ENCODE data around the gene GRID1.

The GRID1 gene

GRCh38 chr10:86340176-86340990 lies 26.2 kb downstream of the GRID1 start:
- Histone ChIP-seq H3K36me3 (ENCODE audit: insufficient read depth, low read depth, low read length) (no peaks in the 10 kb centered on the region), H3K27me3 (ENCODE audit: insufficient read depth, low read length) (no peaks in the 10 kb centered on the region), H3K27ac (ENCODE audit: low read length) (no peak overlapping the region), H3K9me3 (ENCODE audit: insufficient read depth, low read depth, low read length) (no peaks in the 10 kb centered on the region), H3K4me3 (ENCODE audit: low read length) (no peak overlapping the region), H3K4me1 (ENCODE audit: insufficient read depth, low read length) (peaks cover 8% of the 10 kb centered on the region; the same call in 1 of the 2 replicates), H3K9ac (ENCODE audit: low read depth, low read length) (no peak overlapping the region)

- no peaks in the 10 kb centered on the region for H3K9me3 ChIP-seq (ENCODE audit: insufficient read depth, low read depth, low read length)
- peaks cover 8% of the 10 kb centered on the region; the same call in 1 of the 2 replicates for H3K4me1 ChIP-seq (ENCODE audit: insufficient read depth, low read length)
- no peak overlapping the region for H3K27ac ChIP-seq (ENCODE audit: low read length)
- H3K4me3 ChIP-seq (ENCODE audit: low read length) = no peak overlapping the region
- H3K36me3 ChIP-seq (ENCODE audit: insufficient read depth, low read depth, low read length) = no peaks in the 10 kb centered on the region
- no peak overlapping the region for H3K9ac ChIP-seq (ENCODE audit: low read depth, low read length)
- no peaks in the 10 kb centered on the region for H3K27me3 ChIP-seq (ENCODE audit: insufficient read depth, low read length)
Observed at GRCh38 chr10:86339226-86339865, 27.2 kb downstream of the GRID1 start.

- Histone ChIP-seq H3K4me3 (ENCODE audit: low read length) (no peak overlapping the region), H3K9ac (ENCODE audit: low read depth, low read length) (no peak overlapping the region), H3K9me3 (ENCODE audit: insufficient read depth, low read depth, low read length) (no peaks in the 10 kb centered on the region), H3K27me3 (ENCODE audit: insufficient read depth, low read length) (no peaks in the 10 kb centered on the region), H3K27ac (ENCODE audit: low read length) (no peak overlapping the region), H3K36me3 (ENCODE audit: insufficient read depth, low read depth, low read length) (no peaks in the 10 kb centered on the region), H3K4me1 (ENCODE audit: insufficient read depth, low read length) (peaks cover 8% of the 10 kb centered on the region; the same call in 1 of the 2 replicates)
Observed at GRCh38 chr10:86337121-86337601, 29.4 kb downstream of the GRID1 start.

GRCh38 chr10:86336341-86336740 lies 30.3 kb downstream of the GRID1 start:
- Histone ChIP-seq H3K4me1 (ENCODE audit: insufficient read depth, low read length) (peaks cover 8% of the 10 kb centered on the region; the same call in 1 of the 2 replicates), H3K9ac (ENCODE audit: low read depth, low read length) (no peak overlapping the region)

GRCh38 chr10:86335831-86336230 lies 30.8 kb downstream of the GRID1 start:
- Histone ChIP-seq H3K36me3 (ENCODE audit: insufficient read depth, low read depth, low read length) (no peaks in the 10 kb centered on the region), H3K27ac (ENCODE audit: low read length) (no peak overlapping the region), H3K9me3 (ENCODE audit: insufficient read depth, low read depth, low read length) (no peaks in the 10 kb centered on the region), H3K27me3 (ENCODE audit: insufficient read depth, low read length) (no peaks in the 10 kb centered on the region), H3K4me3 (ENCODE audit: low read length) (no peak overlapping the region), H3K9ac (ENCODE audit: low read depth, low read length) (no peak overlapping the region), H3K4me1 (ENCODE audit: insufficient read depth, low read length) (peaks cover 3% of the 10 kb centered on the region; the same call in 1 of the 2 replicates)

More at GRCh38 chr10:86336341-86336740, 30.3 kb downstream of the GRID1 start:
- Histone ChIP-seq H3K36me3 (ENCODE audit: insufficient read depth, low read depth, low read length) (no peaks in the 10 kb centered on the region), H3K27ac (ENCODE audit: low read length) (no peak overlapping the region), H3K4me3 (ENCODE audit: low read length) (no peak overlapping the region), H3K27me3 (ENCODE audit: insufficient read depth, low read length) (no peaks in the 10 kb centered on the region), H3K9me3 (ENCODE audit: insufficient read depth, low read depth, low read length) (no peaks in the 10 kb centered on the region)

- no peaks in the 10 kb centered on the region for H3K27me3 ChIP-seq (ENCODE audit: insufficient read depth, low read length)
- no peaks in the 10 kb centered on the region for H3K36me3 ChIP-seq (ENCODE audit: insufficient read depth, low read depth, low read length)
- no peaks in the 10 kb centered on the region for H3K9me3 ChIP-seq (ENCODE audit: insufficient read depth, low read depth, low read length)
- no peak overlapping the region for H3K9ac ChIP-seq (ENCODE audit: low read depth, low read length)
- H3K4me1 ChIP-seq (ENCODE audit: insufficient read depth, low read length) = no peaks in the 10 kb centered on the region
- H3K27ac ChIP-seq (ENCODE audit: low read length) = no peak overlapping the region
- H3K4me3 ChIP-seq (ENCODE audit: low read length) = no peak overlapping the region
Observed at GRCh38 chr10:86335257-86335656, 31.3 kb downstream of the GRID1 start.

GRCh38 chr10:86334488-86335085 lies 32.0 kb downstream of the GRID1 start:
- Histone ChIP-seq H3K9me3 (ENCODE audit: insufficient read depth, low read depth, low read length) (no peaks in the 10 kb centered on the region), H3K9ac (ENCODE audit: low read depth, low read length) (no peak overlapping the region), H3K27ac (ENCODE audit: low read length) (no peak overlapping the region), H3K36me3 (ENCODE audit: insufficient read depth, low read depth, low read length) (no peaks in the 10 kb centered on the region), H3K4me3 (ENCODE audit: low read length) (no peak overlapping the region), H3K4me1 (ENCODE audit: insufficient read depth, low read length) (no peaks in the 10 kb centered on the region), H3K27me3 (ENCODE audit: insufficient read depth, low read length) (no peaks in the 10 kb centered on the region)

- Histone ChIP-seq H3K36me3 (ENCODE audit: insufficient read depth, low read depth, low read length) (no peaks in the 10 kb centered on the region), H3K9me3 (ENCODE audit: insufficient read depth, low read depth, low read length) (no peaks in the 10 kb centered on the region), H3K4me1 (ENCODE audit: insufficient read depth, low read length) (no peaks in the 10 kb centered on the region), H3K4me3 (ENCODE audit: low read length) (no peak overlapping the region), H3K27me3 (ENCODE audit: insufficient read depth, low read length) (no peaks in the 10 kb centered on the region), H3K27ac (ENCODE audit: low read length) (no peak overlapping the region), H3K9ac (ENCODE audit: low read depth, low read length) (no peak overlapping the region)
Observed at GRCh38 chr10:86333826-86334487, 32.6 kb downstream of the GRID1 start.

- Histone ChIP-seq H3K4me1 (ENCODE audit: insufficient read depth, low read length) (no peaks in the 10 kb centered on the region), H3K27ac (ENCODE audit: low read length) (no peak overlapping the region), H3K9me3 (ENCODE audit: insufficient read depth, low read depth, low read length) (no peaks in the 10 kb centered on the region), H3K27me3 (ENCODE audit: insufficient read depth, low read length) (no peaks in the 10 kb centered on the region), H3K36me3 (ENCODE audit: insufficient read depth, low read depth, low read length) (no peaks in the 10 kb centered on the region), H3K4me3 (ENCODE audit: low read length) (no peak overlapping the region), H3K9ac (ENCODE audit: low read depth, low read length) (no peak overlapping the region)
Observed at GRCh38 chr10:86331861-86332260, 34.7 kb downstream of the GRID1 start.

- Histone ChIP-seq H3K9ac (ENCODE audit: low read depth, low read length) (no peak overlapping the region), H3K27me3 (ENCODE audit: insufficient read depth, low read length) (no peaks in the 10 kb centered on the region), H3K4me1 (ENCODE audit: insufficient read depth, low read length) (no peaks in the 10 kb centered on the region), H3K9me3 (ENCODE audit: insufficient read depth, low read depth, low read length) (no peaks in the 10 kb centered on the region), H3K27ac (ENCODE audit: low read length) (no peak overlapping the region), H3K4me3 (ENCODE audit: low read length) (no peak overlapping the region), H3K36me3 (ENCODE audit: insufficient read depth, low read depth, low read length) (no peaks in the 10 kb centered on the region)
Observed at GRCh38 chr10:86330778-86331763, 35.5 kb downstream of the GRID1 start.

Data from iPS-20b (cell line).